HepG2 (cell line): ENCODE results near the gene PPARA. TPM values are rescaled to one million over a fixed set of nuclear protein-coding genes. Genes with fewer than 3 reads are reported as not detected.

ENCODE experiments used
- ATAC-seq: fragments of 200-7000 bp; cut with Tn5 transposase; 3 replicates; pipeline ENCODE4 v1.9.1; 2020; ENCODE audit warnings: mild to moderate bottlenecking, moderate library complexity
- BruUV-seq: library from RNA; stranded (reverse); fragments of 400-500 nt; replicated peaks from 2 replicates; lab custom pipeline; 2021; lab: Mats Ljungman, UMichigan
- CTCF ChIA-PET: fragments of 300-600 bp; formaldehyde crosslinking; extraction: SDS; loops from one replicate; lab custom pipeline; 2021; ENCODE audit warnings: low total read pairs, inconsistent platforms, low intra/inter-chr PET ratio; lab: Yijun Ruan, JAX
- POLR2A ChIA-PET: fragments of 350-600 bp; sonication (Branson Sonifier 250); formaldehyde crosslinking; loops from one replicate; lab custom pipeline; 2020; ENCODE audit warnings: antibody characterized with exemption, inconsistent platforms; lab: Yijun Ruan, JAX
- DNase-seq: peaks from one replicate; pipeline ENCODE4 v3.0.0-alpha.2; 2015; ENCODE audit warnings: low spot score
- FAIRE-seq: peaks from 3 replicates; lab custom pipeline; 2011; peaks lifted over from hg19 to GRCh38; lab: Jason Lieb, UNC
- H2AFZ ChIP-seq: one replicate; pipeline ENCODE4 v1.6.1; 2011; ENCODE audit warnings: low read length, inconsistent platforms
- H3K27ac ChIP-seq: fragments of 300-600 bp; 3 replicates; pipeline ENCODE4 v1.8.0; 2011; ENCODE audit warnings: mixed run types, mild to moderate bottlenecking, mixed read lengths, low read length, inconsistent platforms; ENCODE audit not compliant: insufficient read depth; ENCODE audit errors: extremely low read length
- H3K27me3 ChIP-seq, 2 experiments: fragments of 200-600 bp in 1 of 2; 2 replicates in 1 of 2; 3 replicates in 1 of 2; pipeline versions ENCODE4 v1.6.0 to v1.8.0; 2011; ENCODE audit warnings: low read length in 2 of 2, mild to moderate bottlenecking in 2 of 2, moderate library complexity in 2 of 2, inconsistent platforms in 1 of 2; ENCODE audit not compliant: insufficient read depth in 2 of 2, control insufficient read depth in 1 of 2
- H3K36me3 ChIP-seq, 2 experiments: fragments of 200-600 bp in 1 of 2; replicated peaks in 1 of 2; 2 replicates in 1 of 2; 3 replicates in 1 of 2; pipeline versions ENCODE4 v1.5.1 to v1.8.0; 2011; ENCODE audit warnings: low read length in 2 of 2, inconsistent platforms in 1 of 2; ENCODE audit not compliant: insufficient read depth in 2 of 2, control insufficient read depth in 1 of 2
- H3K4me1 ChIP-seq: 2 replicates; pipeline ENCODE4 v1.5.1; 2012; ENCODE audit warnings: low read length, inconsistent platforms; ENCODE audit not compliant: insufficient read depth
- H3K4me2 ChIP-seq: 2 replicates; pipeline ENCODE4 v1.6.0; 2011; ENCODE audit warnings: low read depth, low read length, inconsistent platforms
- H3K4me3 ChIP-seq, 3 experiments: fragments of 200-600 bp in 1 of 3; sonication (generic), shearing (Covaris generic) in 1 of 3; replicated peaks in 1 of 3; 2 replicates each; pipeline ENCODE4 v1.5.1; 2011 to 2016; ENCODE audit warnings: low read length in 3 of 3, inconsistent platforms in 2 of 3, low read depth in 2 of 3, mild to moderate bottlenecking in 2 of 3, control low read depth in 1 of 3, mixed read lengths in 1 of 3; ENCODE audit not compliant: insufficient read depth in 1 of 3
- H3K79me2 ChIP-seq: one replicate; pipeline ENCODE4 v1.6.1; 2011; ENCODE audit warnings: low read length, inconsistent platforms; ENCODE audit not compliant: insufficient read depth
- H3K9ac ChIP-seq: 2 replicates; pipeline ENCODE4 v1.6.0; 2011; ENCODE audit warnings: mild to moderate bottlenecking, low read depth, low read length, inconsistent platforms; ENCODE audit not compliant: insufficient read depth
- H3K9me3 ChIP-seq: 2 replicates; pipeline ENCODE4 v1.5.1; 2012; ENCODE audit warnings: mild to moderate bottlenecking, low read length
- H4K20me1 ChIP-seq: 2 replicates; pipeline ENCODE4 v1.6.0; 2011; ENCODE audit warnings: inconsistent platforms, mild to moderate bottlenecking, low read length, moderate library complexity; ENCODE audit not compliant: insufficient read depth
- ZNF646 ChIP-seq: sonication (generic); formaldehyde crosslinking; IDR thresholded peaks from 2 replicates; pipeline ENCODE4 v1.9.0; 2021; ENCODE audit warnings: mild to moderate bottlenecking, missing genetic modification reagents
- WGBS: methylation state at CpG from one replicate; pipeline ENCODE4 v1.1.6; 2017; ENCODE audit warnings: low lambda C conversion rate; 5-methylcytosine and 5-hydroxymethylcytosine counted together
- in situ Hi-C: cut with HindIII; loops from 2 replicates; pipeline ENCODE4 v1.10.0; 2017; ENCODE audit warnings: low pct_unique_long_range_greater_than_20kb; ENCODE audit not compliant: extremely low pct_ligation_motif_present
- intact Hi-C: fragments of 100-400 bp; cut with micrococcal nuclease; formaldehyde crosslinking; loops from one replicate; pipeline ENCODE4 v1.10.0; 2022; ENCODE audit not compliant: unreplicated experiment
- polyA plus RNA-seq, 8 experiments: library from polyadenylated mRNA; depleted of rRNA in 3 of 8; stranded (reverse) in 7 of 8; unstranded in 1 of 8; fragments of >200 nt; fragmentation: Illumina TruSeq in 4 of 8; extraction: Trizol in 4 of 8; gene quantifications; 2 replicates each; pipeline versions ENCODE4 v1.2.1 to v1.2.3, GENCODE V29; 2011 to 2016; ENCODE audit warnings: low read depth in 4 of 8, missing spikeins in 1 of 8, mixed read lengths in 1 of 8; ENCODE audit not compliant: insufficient read depth in 1 of 8
- total RNA-seq, 5 experiments: library from RNA; depleted of rRNA; stranded (reverse); fragments of >200 nt; fragmentation: Illumina TruSeq; extraction: Trizol; gene quantifications; 2 replicates each; pipeline ENCODE4 v1.2.3, GENCODE V29; 2016; ENCODE audit warnings: low read depth in 1 of 5

PPARA gene
- total and polyA plus RNA-seq, 2 of the 13 experiments (the other 11 are each of a cell fraction or from before 2014, with no cell fraction given), result 18.2 to 24.7 TPM

GRCh38 chr22:46272196-46272595, 121.9 kb downstream of the PPARA start:
- Histone ChIP-seq H3K4me3 (no peak overlapping the region), H3K9ac (no peak overlapping the region), H3K36me3 (peaks cover 25 to 71% of the 10 kb centered on the region in 2 experiments), H3K4me2 (no peak overlapping the region), H3K4me1 (peaks cover 21% of the 10 kb centered on the region)
- DNase-seq, result no peak
- in situ Hi-C loops (no loop called here), intact Hi-C loops (no loop called here)
- no peak for TF ChIP-seq ZNF646 (CRISPR knock-in tag)
- TF ChIP-seq, all 625 proteins: peak for 0
- 98% methylated on average over 8 of the region's 8 CpGs for WGBS
- Histone ChIP-seq H4K20me1 (peaks cover 32% of the 10 kb centered on the region), H3K79me2 (peaks cover 27% of the 10 kb centered on the region), H2AFZ (no peak overlapping the region), H3K9me3 (no peaks in the 10 kb centered on the region), H3K27ac (no peak overlapping the region), H3K27me3 (peaks cover 0 to 3% of the 10 kb centered on the region in 2 experiments; a peak in 1 of 5 replicates)
- no peak for FAIRE-seq
- BruUV-seq, result no TSS peak
- ChIA-PET POLR2A (no interaction called here), CTCF (no interaction called here)
- no peak for ATAC-seq
